AG09309 (cell line): Measurements from ENCODE around the gene FSTL4.
A peak's percentile ranks its signal among the peaks of the same experiment; 100 is the strongest.

Source experiments
- DNase-seq: peaks from one replicate; pipeline ENCODE4 v3.0.0-alpha.2; 2010; ENCODE audit warnings: low read depth
- H3K4me3 ChIP-seq: 2 replicates; pipeline ENCODE4 v1.5.1; 2011; ENCODE audit warnings: mild to moderate bottlenecking, low read depth, low read length, moderate library complexity; ENCODE audit not compliant: control insufficient read depth
- CTCF ChIP-seq: IDR thresholded peaks from 2 replicates; pipeline ENCODE4 v1.5.1; 2011; ENCODE audit warnings: mild to moderate bottlenecking, low read depth, low read length, inconsistent platforms; ENCODE audit not compliant: insufficient read depth, control insufficient read depth; ENCODE audit errors: missing control alignments

The FSTL4 gene

GRCh38 chr5:133244242-133244641 lies 368.1 kb downstream of the FSTL4 start:
- H3K4me3 ChIP-seq = no peak overlapping the region
- no peak for TF ChIP-seq CTCF
- DNase-seq = no peak

GRCh38 chr5:133243196-133243595 lies 369.1 kb downstream of the FSTL4 start:
- no peak for TF ChIP-seq CTCF
- no peak overlapping the region for H3K4me3 ChIP-seq
- no peak for DNase-seq

- TF ChIP-seq CTCF = no peak
- DNase-seq = no peak
- H3K4me3 ChIP-seq = no peak overlapping the region
These were observed 370.0 kb downstream of the FSTL4 start for GRCh38 chr5:133242221-133242835.

GRCh38 chr5:133241179-133242092 lies 370.9 kb downstream of the FSTL4 start:
- DNase-seq = no peak

GRCh38 chr5:133240425-133241091 lies 371.8 kb downstream of the FSTL4 start:
- DNase-seq = peak; percentile 62
- no peak overlapping the region for H3K4me3 ChIP-seq
- no peak for TF ChIP-seq CTCF

More at GRCh38 chr5:133241179-133242092, 370.9 kb downstream of the FSTL4 start:
- no peak for TF ChIP-seq CTCF
- H3K4me3 ChIP-seq = no peak overlapping the region

GRCh38 chr5:133238426-133239205 lies 373.7 kb downstream of the FSTL4 start:
- TF ChIP-seq CTCF = no peak
- DNase-seq = no peak
- H3K4me3 ChIP-seq = no peak overlapping the region
